Upper lobe of left lung (tissue), 4 donors: ENCODE results near the gene MOB2.

ENCODE experiments used
- CTCF ChIP-seq, 6 experiments: fragments of 450-650 bp in 4 of 6; fragments of 200-600 bp in 2 of 6; sonication (generic) in 2 of 6; IDR thresholded peaks; one replicate each; pipeline ENCODE4 v1.5.1; 2016 to 2019; ENCODE audit warnings: antibody characterized with exemption in 6 of 6
- POLR2A ChIP-seq, 4 donors: fragments of 450-650 bp; IDR thresholded peaks; one replicate each; pipeline ENCODE4 v1.5.1; 2016 to 2017; ENCODE audit warnings: antibody characterized with exemption in 4 of 4, mild to moderate bottlenecking in 2 of 4
- POLR2AphosphoS5 ChIP-seq, 2 donors: sonication (generic); formaldehyde crosslinking; IDR thresholded peaks; one replicate each; pipeline ENCODE4 v1.5.1; 2017; ENCODE audit warnings: antibody characterized with exemption in 2 of 2

- no peak for TF ChIP-seq POLR2AphosphoS5 (IDR thresholded peaks at IDR 0.05)
- no peak for TF ChIP-seq CTCF (IDR thresholded peaks at IDR 0.05)
- TF ChIP-seq POLR2A (IDR thresholded peaks at IDR 0.05), result no peak
These were observed 12.8 kb upstream of the MOB2 start for GRCh38 chr11:1499261-1499890.
